Dedifferentiated amniotic fluid mesenchymal stem cell (primary cell): Measurements from ENCODE around the gene XPR1.
A peak's percentile ranks its signal among the peaks of the same experiment; 100 is the strongest.

Source experiments
- DNase-seq: peaks from one replicate; pipeline ENCODE4 v3.0.0-alpha.2; 2016; ENCODE audit errors: extremely low spot score

XPR1 gene

DNA sequence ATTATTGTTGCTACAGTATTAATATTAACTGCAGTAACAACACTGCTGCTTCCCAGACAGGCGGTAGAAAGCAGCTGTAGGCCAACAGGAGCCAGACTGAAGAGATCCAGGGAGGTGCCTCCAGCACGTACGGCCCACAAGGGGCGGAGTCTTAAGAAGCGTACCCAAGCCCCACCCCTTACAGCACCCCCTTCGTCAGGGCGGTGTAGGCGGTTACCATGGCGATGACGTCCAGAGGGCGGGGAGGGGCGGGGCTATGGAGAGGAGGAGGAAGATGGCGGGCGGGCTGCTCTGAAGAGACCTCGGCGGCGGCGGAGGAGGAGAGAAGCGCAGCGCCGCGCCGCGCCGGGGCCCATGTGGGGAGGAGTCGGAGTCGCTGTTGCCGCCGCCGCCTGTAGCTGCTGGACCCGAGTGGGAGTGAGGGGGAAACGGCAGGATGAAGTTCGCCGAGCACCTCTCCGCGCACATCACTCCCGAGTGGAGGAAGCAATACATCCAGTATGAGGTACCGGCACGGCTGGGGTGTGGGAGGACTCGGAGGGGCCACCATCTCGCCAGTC, at the start of gene XPR1:
TSS of gene XPR1 (plus strand) at position 257 of the 560 bp plus-strand sequence. CDS start at position 437, 180 bp downstream.
- DNase-seq, result peak; percentile 99

DNA sequence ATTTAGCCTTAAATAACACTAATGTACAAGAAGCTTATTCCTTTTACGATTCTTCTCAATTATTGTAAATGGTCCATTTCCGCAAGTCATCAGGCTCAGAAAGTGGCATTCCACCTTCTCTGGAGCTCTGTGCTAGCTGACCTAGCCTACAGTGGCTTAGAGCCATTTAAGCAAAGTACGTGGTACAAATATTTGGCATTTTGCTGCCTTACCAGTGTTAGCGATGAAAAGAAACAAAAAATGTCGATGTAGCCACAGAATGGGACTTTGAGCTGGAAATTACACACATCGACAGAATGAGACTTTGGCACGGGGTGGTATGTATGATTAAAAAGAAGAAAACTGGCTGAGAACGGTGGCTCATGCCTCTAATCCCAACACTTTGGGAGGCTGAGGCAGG, 47.0 kb upstream of the XPR1 start:
- DNase-seq, result no peak

DNA sequence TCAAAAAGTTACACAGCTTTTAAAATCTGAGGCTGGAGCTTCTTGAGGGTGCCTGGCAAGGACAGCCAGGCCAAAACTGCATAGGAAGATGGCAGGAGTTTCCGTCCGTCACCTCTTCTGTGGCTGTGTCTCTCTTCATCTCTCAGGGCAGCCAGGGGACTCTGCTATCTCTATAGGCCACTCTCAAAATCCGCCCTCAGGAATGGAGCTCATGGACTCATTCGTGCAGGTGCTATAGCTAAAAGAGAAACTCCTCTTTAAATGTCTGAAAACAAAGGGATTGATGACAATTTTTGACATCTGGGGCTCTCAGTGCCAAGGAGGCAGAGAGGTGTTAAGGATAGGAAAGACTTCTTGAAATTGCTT, 45.8 kb upstream of the XPR1 start:
- DNase-seq, result no peak

DNA sequence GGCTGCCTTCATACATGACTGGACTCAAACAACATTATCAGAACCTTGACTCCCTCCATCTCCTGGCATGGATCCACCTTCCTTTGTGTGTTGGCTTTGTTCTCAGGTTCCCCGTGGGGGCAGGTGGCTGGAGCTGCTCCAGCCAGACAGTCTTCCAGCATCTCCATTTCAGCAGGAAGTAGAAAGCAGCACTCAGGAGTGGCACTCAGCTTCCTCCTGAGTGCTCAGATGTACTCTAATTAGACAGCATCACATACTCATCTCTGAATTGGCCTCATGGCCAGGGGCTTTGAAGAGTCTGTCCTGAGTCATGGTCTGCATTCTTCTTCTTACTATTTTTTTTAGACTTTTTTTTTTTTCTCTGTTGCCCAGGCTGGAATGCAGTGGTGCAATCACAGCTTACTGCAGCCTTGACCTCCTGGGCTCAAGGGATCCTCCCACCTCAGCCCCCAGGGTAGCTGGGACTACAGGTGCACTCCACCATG, 45.1 kb upstream of the XPR1 start:
- no peak for DNase-seq

DNA sequence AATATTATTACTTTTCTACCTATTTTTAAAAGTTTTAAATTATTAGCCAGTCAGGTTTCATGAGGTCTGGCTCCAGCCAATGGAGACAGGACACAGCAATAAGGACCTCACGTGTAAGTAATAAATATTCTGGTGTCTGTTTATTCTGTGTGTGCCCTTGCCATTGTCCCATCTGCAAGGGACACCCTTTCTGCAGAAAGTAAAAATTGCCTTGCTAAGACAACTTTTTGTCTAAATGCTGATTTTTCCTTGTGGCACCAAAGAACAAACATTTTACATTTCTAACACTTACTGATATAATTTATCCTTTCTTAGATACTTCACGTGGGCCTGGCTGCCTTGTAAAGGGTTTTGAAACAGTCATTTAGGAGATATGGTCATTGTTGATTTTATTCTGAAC, 43.7 kb upstream of the XPR1 start:
- no peak for DNase-seq

DNA sequence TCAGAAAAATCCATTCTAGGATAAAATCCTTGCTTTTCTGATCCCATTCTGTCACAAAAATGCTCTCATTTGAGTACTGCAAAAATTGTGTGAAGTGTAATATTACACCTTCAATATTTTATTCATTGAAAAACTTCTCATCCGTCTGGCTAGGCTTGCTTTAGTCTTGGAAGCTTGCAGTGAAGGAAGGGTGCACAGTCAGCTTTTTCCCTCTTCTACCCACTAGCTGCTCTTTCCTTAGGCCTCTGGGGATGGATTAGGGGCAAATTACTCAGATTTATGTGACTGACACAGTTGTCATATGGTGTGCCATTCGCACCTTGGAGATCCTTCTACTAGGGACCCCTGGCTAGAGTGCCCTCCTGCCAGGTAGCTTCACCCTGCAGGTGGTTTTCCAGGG, 40.9 kb upstream of the XPR1 start:
- no peak for DNase-seq

DNA sequence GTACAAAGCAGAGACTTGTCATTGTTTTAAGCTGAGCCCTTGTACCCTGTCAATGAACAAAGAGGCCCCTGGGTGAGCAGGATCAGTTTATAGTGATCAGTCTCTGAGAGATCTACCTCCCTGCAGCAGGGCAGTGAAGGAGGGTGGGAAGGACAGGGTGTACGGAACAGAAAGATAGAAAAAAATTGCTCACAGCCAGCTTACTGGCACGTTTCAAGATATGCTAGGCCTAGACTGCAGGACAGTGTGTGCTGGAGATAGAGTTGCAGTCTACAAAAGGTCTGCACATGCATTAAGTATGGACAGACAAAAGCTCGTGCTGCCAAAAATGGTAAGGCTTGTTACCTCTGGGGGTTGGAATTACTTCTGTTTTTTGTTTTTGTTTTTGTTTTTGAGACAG, 38.4 kb upstream of the XPR1 start:
- DNase-seq, result no peak

DNA sequence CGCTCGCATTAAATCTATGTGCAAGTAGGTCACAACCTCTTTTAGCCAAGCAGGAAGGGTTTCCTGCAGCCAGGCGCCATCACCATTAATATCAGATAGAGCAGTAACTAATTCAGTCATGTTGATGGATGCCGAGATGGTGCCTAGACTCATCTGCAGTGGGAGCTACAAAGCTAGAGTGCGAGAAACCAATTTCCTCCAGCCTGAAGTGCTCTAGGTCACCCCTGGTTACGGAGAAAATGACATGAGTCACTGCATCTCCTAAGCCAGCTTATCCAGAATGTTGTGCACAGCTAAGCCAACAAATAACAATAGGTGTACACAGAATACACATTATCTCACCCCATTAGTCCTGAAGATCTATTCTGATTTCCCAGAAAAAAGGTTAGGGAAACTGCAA, 37.1 kb upstream of the XPR1 start:
- no peak for DNase-seq

DNA sequence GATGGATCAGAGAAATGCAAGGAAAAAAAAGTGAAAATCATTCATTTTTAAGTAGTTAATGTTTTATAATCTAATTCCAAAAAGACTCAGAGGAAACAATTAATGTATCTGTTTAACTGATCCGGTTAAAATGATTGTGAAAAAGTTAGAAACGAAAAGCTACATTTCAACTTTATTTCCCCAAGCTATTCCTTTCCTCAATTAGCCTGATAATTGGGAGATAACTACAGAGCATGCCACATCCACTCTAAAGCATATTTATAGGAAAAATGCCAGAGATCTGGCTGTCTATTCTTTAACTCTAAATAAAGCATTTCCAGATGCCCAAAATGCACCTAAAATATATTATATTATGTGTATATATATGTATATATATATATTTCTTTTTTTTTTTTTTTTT, 35.9 kb upstream of the XPR1 start:
- no peak for DNase-seq

DNA sequence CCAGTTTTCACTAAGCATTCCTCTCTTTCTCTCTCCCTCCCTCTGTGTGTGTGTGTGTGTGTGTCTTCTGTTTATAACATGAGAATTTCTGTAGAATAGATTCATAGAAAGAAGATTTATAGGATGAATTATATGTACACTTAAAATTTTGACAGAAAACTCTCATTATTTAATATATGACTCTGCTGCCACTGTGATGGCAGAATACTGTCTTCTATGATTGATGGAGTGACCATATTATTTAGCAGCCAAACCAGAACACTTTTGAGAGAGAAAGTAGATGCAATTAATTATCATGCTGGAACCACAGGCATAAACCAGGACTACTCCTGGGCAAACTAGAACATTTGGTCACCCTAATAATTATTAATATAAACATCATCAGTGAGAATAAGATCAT, 34.3 kb upstream of the XPR1 start:
- no peak for DNase-seq

DNA sequence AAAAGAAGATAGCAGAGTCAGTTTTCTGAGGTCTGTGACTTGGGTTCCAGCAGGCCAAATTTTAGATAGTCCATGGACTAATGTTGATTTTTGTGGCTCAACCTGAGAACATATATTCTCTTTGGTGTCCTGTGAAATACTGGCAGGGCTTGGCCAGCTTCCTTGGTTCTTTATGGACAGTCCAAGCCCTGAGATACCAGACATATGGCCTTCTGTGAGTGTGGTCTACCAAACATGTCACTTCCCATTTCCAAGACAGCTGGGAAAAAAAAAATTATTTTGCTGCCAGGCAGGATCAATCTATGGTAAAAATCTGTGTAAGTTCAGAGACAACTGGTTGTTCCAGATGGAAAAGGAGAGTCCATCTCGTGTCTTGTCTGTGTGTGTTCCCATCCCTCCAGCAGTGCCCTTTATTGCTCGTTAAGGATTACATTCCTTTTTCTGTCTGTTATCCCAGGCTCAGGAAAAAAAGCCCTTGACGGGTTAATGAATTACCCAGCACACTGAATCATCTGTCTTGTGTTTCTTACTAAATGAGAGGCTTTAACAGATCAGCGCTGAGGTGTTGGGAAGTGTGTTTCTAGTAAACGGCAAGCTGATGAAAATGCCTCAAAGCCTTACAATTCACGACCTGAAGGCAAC, 33.4 kb upstream of the XPR1 start:
- no peak for DNase-seq

DNA sequence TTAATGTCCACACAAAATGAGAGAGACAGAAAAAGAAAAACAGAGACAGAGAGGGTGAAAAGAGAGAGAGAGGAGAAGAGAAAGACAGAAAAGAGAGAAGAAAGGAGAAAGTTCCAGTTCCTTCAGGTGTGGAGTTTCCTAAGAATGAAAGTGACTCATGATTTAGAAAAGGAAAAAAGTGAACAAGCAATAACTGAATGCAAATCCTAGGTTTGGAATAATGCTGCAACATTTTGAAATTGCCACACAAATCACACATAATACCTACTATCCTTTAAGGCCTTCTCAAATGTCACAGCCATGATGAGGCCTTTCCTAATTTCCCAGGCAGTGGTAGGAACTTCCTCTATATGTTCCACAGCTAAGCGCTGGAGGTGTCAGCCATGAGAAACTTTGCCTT, 31.5 kb upstream of the XPR1 start:
- no peak for DNase-seq

DNA sequence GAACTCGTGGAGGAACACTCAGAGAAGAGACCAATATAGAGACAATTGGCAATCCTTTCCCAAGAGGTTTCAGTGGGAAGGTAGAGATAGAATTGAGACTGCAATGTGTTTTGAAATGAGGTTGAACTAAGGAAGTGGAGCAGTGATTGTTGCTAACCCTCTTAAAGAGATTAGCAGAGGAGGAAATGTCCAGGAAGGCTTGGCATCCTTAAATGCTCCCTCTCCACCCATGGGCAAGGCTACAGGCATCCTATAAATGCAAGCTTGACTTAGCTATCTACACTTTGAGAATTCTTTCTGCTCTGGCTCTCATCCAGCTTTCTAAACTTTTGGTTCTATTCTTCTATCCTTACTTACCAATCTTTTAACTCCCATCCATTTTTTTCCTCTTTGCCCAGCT, 30.3 kb upstream of the XPR1 start:
- DNase-seq, result no peak

DNA sequence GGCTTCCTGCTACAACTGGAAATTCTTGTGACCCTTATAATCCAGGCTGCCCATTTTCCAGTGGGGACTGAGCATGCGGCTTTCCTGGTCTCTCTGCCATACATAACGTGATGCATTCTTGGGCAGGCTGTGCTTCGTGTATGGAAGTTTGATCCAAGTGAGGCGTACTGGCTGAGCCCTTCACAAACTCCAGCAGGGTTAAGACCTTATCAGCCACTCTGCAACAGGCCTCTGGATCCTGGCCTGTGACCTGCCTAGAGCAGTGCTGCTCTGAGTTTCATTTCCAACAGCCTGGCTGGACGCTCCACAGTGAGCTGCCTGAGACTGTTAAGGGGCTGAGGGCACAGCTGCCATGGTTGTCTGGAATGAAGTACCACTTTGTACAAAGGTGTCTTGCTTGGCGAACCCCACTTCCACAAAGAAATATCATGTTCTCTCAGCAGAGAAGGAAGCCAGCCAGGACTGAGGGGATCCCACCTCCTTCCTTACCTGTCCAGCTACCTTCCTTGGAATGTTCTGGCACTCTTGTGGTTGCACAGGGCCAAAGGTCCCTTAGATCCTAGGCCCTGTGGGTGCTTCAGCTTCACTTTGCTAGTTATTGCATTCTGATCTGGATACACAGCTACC, 28.5 kb upstream of the XPR1 start:
- no peak for DNase-seq

DNA sequence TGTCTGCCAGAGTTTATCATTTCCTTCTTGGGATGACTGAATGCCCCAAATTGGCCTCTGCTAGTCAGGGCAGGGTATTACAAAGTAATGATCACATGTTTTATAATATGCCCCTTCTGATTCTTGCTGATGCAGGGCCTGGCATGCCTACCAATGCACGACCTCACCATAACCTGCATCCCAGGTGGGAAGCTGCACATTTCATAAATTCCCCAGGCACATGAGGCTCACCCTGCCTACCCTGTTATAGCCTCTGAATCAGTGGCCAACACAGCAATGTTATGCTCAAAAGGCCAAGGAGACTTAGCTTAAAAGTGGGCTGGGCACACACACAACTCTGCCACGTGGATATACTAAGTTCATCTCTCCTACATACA, 28.0 kb upstream of the XPR1 start:
- no peak for DNase-seq

DNA sequence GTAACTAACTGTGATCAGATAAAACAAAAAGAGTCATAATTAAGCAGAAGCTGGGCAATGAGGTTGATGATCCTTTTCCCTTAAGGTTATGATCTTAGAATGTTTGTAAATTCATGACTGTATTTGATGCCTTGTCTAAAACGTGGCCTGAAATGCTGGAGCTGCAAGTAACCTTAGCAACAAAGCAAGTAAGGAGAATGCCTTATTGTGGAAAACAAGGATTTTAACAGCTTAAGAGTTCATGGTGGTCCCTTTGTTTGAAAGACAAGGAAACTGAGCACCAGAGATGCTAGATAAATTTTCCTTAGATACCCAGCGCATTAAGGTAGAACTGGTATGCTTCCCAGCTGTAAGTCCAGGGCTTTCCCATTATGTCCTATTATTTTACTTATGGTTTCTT, 25.7 kb upstream of the XPR1 start:
- no peak for DNase-seq

DNA sequence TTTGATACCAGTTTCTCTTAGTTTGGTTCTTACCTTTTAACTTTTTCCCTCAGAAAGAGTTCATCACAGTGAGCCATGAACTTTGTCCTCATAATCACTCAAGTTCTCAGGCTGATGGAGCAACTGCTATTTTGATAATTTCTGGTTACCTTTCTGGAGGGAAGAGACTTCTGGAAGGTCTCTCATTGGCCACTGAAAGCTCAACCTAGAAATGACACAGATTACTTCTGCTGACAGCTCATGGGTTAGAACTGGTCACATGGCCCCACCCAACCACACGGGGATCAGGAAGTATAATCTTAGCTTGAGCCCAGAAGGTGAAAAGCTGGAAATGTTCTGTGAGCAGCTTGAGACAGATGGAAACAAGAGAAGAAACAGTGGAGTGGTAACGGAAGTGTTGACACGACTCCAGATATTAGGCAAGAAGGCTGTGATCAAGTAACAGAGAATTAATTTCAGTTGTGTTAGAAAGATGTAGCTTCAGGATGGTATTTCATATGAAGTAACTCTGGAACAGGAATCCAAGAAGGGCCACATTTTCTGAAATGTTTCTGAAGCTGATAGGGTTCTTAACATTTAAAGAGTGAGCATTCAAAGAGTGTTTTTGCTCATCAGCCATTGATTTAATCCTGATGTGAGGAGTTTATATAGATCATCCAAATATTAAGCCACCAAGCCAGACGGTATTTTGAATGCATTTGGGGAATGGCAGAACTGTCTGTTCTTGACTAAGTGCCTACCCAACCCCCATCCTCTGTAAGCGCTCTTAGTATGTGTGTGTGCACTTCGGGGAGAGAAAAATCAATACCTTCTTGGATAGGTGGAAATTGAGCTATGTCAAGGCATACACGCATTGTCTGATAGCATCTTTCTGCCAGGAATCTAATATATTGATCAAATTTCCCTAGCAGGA, 21.9 kb upstream of the XPR1 start:
- DNase-seq, result no peak

DNA sequence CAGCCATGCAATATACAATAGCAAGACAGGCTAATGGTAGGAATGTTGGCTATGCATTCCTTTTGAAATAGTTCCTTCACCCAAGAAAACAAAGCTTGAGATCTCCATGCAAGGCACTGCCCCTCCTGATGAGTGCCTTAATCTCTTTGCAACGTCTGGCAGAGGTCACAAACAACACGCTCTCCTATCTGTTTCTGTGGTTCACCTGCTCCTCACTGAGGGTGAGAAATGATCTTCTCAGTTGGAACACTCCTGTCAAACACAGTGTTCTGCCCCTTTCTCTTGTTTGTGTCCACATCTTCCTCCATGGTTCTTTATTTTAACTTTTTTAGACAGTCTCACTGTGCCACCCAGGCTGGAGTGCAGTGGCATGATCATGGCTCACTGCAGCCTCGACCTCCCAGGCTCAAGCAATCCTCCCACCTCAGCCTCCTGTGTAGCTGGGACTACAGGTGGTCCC, 21.2 kb upstream of the XPR1 start:
- DNase-seq, result no peak

DNA sequence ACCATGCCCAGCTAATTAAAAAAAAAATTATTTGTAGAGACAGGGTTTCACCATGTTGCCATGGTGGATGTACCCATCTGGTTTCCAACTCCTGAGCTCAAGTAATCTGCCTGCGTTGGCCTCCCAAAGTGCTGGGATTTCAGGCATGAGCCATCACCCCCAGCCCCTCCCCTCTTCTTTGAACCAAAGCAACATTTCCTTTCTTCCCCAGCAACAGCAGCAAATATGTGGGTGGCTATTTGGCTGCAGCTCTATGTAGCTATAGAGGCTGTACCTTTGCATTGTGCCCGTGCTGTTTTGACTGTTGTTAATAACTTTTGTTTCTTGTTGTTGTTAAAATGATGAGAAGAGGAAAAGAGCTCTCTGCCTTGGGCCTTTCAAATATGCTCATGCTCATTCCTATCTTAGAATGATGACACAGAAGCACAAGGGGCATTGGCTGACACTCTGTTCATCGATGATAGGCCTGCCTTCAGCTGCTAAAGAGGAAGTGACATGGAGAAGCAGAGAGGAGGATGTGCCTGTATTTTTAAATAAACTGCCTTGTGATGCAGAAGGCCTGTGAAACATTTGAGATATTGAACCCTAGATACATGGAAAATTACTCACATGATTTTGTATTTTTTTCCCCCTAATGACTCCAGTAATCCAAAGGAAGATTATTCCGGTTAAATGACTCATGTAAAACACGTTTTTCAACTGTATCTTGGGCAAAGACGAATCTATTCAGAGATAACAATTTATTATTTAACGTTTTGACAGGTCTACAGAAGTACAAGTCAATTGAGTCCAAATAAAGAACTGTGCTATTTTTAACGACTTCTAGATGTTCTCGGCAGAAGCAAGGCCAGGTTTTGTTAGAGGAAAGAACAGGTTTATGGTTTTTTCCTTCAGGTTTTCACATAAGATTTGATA, 20.5 kb upstream of the XPR1 start:
- DNase-seq, result no peak

DNA sequence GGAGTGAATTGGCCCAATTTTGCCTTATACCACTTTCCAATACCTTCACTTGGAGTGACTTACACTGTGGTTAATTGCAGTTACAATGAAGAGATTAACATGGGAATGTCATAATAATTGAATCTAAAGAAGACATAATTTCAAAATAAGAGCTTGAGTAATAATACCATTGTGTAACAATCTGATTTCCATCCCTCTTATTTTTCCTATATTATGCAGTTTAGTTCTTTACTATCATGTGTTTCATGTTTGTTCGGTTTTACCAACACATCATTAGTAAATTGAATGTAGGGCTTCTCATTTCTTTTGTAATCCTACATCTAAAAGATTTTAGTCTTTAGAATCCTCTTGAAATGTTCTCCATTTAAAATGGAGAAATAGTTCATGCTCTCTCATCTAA, 19.2 kb upstream of the XPR1 start:
- DNase-seq, result no peak

DNA sequence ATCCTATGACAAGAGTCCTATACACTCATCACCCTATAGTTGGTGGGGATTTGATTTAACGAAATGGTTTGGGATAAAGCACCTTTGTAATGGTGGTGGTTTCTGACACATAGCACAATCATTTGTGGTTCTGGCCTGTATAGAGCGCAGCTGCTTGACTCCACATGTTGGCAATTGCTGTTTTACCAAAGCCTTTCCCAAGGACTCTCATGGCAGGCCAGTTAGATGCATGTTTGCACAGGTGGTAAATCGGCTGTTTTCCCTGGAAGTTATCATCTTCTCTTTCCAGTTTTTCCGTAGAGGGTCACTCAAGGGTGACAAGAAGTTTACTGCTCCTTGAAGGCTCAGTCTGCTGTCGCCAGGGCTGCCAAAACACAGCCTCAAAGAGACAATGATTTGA, 17.1 kb upstream of the XPR1 start:
- no peak for DNase-seq
